Measurements from ENCODE around the gene PPP3R1. TPM values are rescaled to one million over a fixed set of nuclear protein-coding genes. Genes with fewer than 3 reads are reported as not detected.

The PPP3R1 gene
- polyA plus RNA-seq, 2 of the 4 experiments (the other 2 are of a cell fraction) = 27.3 to 55.1 TPM

DNA sequence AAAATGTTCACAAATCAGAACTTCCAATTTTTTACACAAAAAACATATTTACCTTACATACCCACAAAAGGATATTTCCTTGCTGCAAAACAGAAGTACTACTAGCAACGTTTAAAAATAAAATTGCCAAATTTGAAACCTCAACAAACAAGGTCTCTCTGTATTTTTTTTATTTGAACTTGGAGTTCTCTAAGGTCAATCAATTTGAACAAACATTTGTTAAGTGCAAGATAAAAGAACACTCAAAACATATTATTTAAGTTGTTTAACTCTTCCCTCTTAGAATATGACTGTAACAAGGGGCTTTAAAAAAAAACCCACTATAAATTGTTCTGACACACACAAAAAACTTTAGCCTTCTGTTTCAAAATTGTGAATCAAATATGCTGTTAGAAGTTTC is 65.0 kb downstream of the PPP3R1 start (continued):
- TF ChIP-seq BCL3 (IDR thresholded peaks at IDR 0.05) = no peak
- TF ChIP-seq, protein P1, sequence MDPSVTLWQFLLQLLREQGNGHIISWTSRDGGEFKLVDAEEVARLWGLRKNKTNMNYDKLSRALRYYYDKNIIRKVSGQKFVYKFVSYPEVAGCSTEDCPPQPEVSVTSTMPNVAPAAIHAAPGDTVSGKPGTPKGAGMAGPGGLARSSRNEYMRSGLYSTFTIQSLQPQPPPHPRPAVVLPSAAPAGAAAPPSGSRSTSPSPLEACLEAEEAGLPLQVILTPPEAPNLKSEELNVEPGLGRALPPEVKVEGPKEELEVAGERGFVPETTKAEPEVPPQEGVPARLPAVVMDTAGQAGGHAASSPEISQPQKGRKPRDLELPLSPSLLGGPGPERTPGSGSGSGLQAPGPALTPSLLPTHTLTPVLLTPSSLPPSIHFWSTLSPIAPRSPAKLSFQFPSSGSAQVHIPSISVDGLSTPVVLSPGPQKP (IDR thresholded peaks at IDR 0.05; ENCODE audit: low read depth, low read length) = no peak

GRCh38 chr2:68185541-68186164 is 66.7 kb downstream of the PPP3R1 start:
- H3K27ac ChIP-seq = no peak overlapping the region
- FAIRE-seq (peak; percentile 23), ATAC-seq (peak; percentile 84 to 88)

GRCh38 chr2:68182902-68183301 is 69.4 kb downstream of the PPP3R1 start:
- DNase-seq (ENCODE audit: low read depth in 1 of 2, low spot score in 1 of 2) (no peak), ATAC-seq (no peak), FAIRE-seq (no peak)
- H3K4me3 ChIP-seq = no peak overlapping the region
- ChIA-PET CTCF (interaction anchor here (1.6 kb wide), 1 partner anchor 48 kb away, joined by 4 read pairs; no protein-coding TSS in a partner anchor), POLR2A (no interaction called here)
- TF ChIP-seq POLR2A (IDR thresholded peaks at IDR 0.05; ENCODE audit: low read length) (no peak), NR3C1 (IDR thresholded peaks at IDR 0.05) (no peak), GATA3 (IDR thresholded peaks at IDR 0.05; ENCODE audit: borderline replicate concordance) (no peak), TP53 (CRISPR knock-in tag; IDR thresholded peaks at IDR 0.05) (no peak), ZC3H11A (IDR thresholded peaks at IDR 0.05) (no peak), CTCF (IDR thresholded peaks at IDR 0.05) (no peak), ZFP36 (IDR thresholded peaks at IDR 0.05; ENCODE audit: borderline replicate concordance, partially characterized antibody) (no peak), ZSCAN20 (CRISPR knock-in tag; IDR thresholded peaks at IDR 0.05) (no peak), ZNF302 (CRISPR knock-in tag; IDR thresholded peaks at IDR 0.05) (no peak), CBX8 (IDR thresholded peaks at IDR 0.05) (no peak), HMGXB4 (CRISPR knock-in tag; IDR thresholded peaks at IDR 0.05; ENCODE audit: borderline replicate concordance) (no peak), RNF2 (IDR thresholded peaks at IDR 0.05; ENCODE audit: borderline replicate concordance, low read depth) (no peak)
- H3K27ac ChIP-seq = no peak overlapping the region
- no peak overlapping the region for H3K4me2 ChIP-seq
- 100% methylated on average over 1 of the region's 1 CpG for WGBS (ENCODE audit: missing lambda C conversion rate)
- H3K4me1 ChIP-seq = peaks cover 6% of the 10 kb centered on the region; the same call in 2 of the 3 replicates
- no peaks in the 10 kb centered on the region for H3K9me3 ChIP-seq

More at GRCh38 chr2:68185541-68186164, 66.7 kb downstream of the PPP3R1 start:
- Histone ChIP-seq H3K4me3 (no peak overlapping the region), H3K4me2 (no peak overlapping the region), H3K9me3 (no peaks in the 10 kb centered on the region), H3K4me1 (peaks cover 20% of the 10 kb centered on the region)
- peak; percentile 25 to 29; a peak in 1 of 5 replicates for TF ChIP-seq RAD21 (conservative IDR thresholded peaks at IDR 0.05 in 1 of 2, IDR thresholded peaks at IDR 0.05 in 1 of 2)
- peak; percentile 87 for TF ChIP-seq CTCF (IDR thresholded peaks at IDR 0.05)
- TF ChIP-seq CBX8 (IDR thresholded peaks at IDR 0.05) = no peak
- TF ChIP-seq SMC3 (IDR thresholded peaks at IDR 0.05) = peak; percentile 25; the same call in 1 of the 3 replicates
- ChIA-PET POLR2A (no interaction called here), CTCF (interaction anchor here (0.7 to 3.6 kb wide), 14 partner anchors 10 to 66 kb away, joined by 3 to 36 read pairs (median 4); partner anchors contain the start of gene PNO1)
- WGBS (ENCODE audit: missing lambda C conversion rate) = 25% methylated on average over 5 of the region's 5 CpGs
- DNase-seq (ENCODE audit: low read depth in 1 of 2, low spot score in 1 of 2) = peak; percentile 52 to 81
